DND-41 (cell line): ENCODE measurements around the gene SHROOM3.

Experiments used
- ATAC-seq: fragments of 200-7000 bp; cut with Tn5 transposase; 3 replicates; pipeline ENCODE4 v1.9.1; 2021; ENCODE audit warnings: low read depth; ENCODE audit not compliant: insufficient read depth
- DNase-seq: peaks from one replicate; pipeline ENCODE4 v3.0.0-alpha.2; 2020
- H2AFZ ChIP-seq: 2 replicates; pipeline ENCODE4 v1.6.0; 2012; ENCODE audit warnings: low read depth, low read length
- H3K27ac ChIP-seq: 2 replicates; pipeline ENCODE4 v1.5.1; 2012; ENCODE audit warnings: low read length, inconsistent platforms
- H3K27me3 ChIP-seq: fragments of 200-600 bp; sonication (generic); 2 replicates; pipeline ENCODE4 v1.6.0; 2012; ENCODE audit warnings: low read length, mild to moderate bottlenecking, inconsistent platforms; ENCODE audit not compliant: insufficient read depth, poor library complexity
- H3K36me3 ChIP-seq: 2 replicates; pipeline ENCODE4 v1.5.1; 2012; ENCODE audit warnings: low read length, inconsistent platforms; ENCODE audit not compliant: insufficient read depth
- H3K4me1 ChIP-seq: 2 replicates; pipeline ENCODE4 v1.5.1; 2012; ENCODE audit warnings: mild to moderate bottlenecking, low read length; ENCODE audit not compliant: insufficient read depth
- H3K4me2 ChIP-seq: 2 replicates; pipeline ENCODE4 v1.6.0; 2012; ENCODE audit warnings: mild to moderate bottlenecking, moderate library complexity, low read length, inconsistent platforms; ENCODE audit not compliant: insufficient read depth
- H3K4me3 ChIP-seq, 2 experiments: fragments of 200-600 bp in 1 of 2; shearing (Covaris generic) in 1 of 2; 2 replicates each; pipeline ENCODE4 v1.5.1; 2012 to 2016; ENCODE audit warnings: inconsistent platforms in 2 of 2, low read length in 2 of 2, mild to moderate bottlenecking in 2 of 2, low read depth in 1 of 2, moderate library complexity in 1 of 2
- H3K79me2 ChIP-seq: 2 replicates; pipeline ENCODE4 v1.6.0; 2012; ENCODE audit warnings: low read length, inconsistent platforms; ENCODE audit not compliant: insufficient read depth
- H3K9ac ChIP-seq: 2 replicates; pipeline ENCODE4 v1.6.0; 2012; ENCODE audit warnings: low read depth, mild to moderate bottlenecking, inconsistent platforms, low read length, moderate library complexity
- H3K9me3 ChIP-seq: 2 replicates; pipeline ENCODE4 v1.5.1; 2012; ENCODE audit warnings: low read length, moderate library complexity, mild to moderate bottlenecking, inconsistent platforms; ENCODE audit not compliant: insufficient read depth, severe bottlenecking
- H4K20me1 ChIP-seq: 2 replicates; pipeline ENCODE4 v1.6.0; 2012; ENCODE audit warnings: low read length; ENCODE audit not compliant: insufficient read depth
- CTCF ChIP-seq: IDR thresholded peaks from 2 replicates; pipeline ENCODE4 v1.5.1; 2012; ENCODE audit warnings: borderline replicate concordance, low read length, moderate library complexity, mild to moderate bottlenecking; ENCODE audit not compliant: poor library complexity, severe bottlenecking; ENCODE audit errors: extremely low read depth
- EZH2 ChIP-seq: IDR thresholded peaks from 3 replicates; pipeline ENCODE4 v1.6.1; 2012; ENCODE audit warnings: borderline replicate concordance, low read depth, mild to moderate bottlenecking, moderate library complexity, low read length, inconsistent platforms; ENCODE audit not compliant: severe bottlenecking

SHROOM3 gene

GRCh38 chr4:76809594-76810305 is 374.7 kb downstream of the SHROOM3 start:
- no peaks in the 10 kb centered on the region for H3K27me3 ChIP-seq
- no peaks in the 10 kb centered on the region for H4K20me1 ChIP-seq
- DNase-seq (no peak), ATAC-seq (no peak)
- no peak overlapping the region for H3K4me2 ChIP-seq
- H3K79me2 ChIP-seq = no peaks in the 10 kb centered on the region
- no peaks in the 10 kb centered on the region for H3K4me1 ChIP-seq
- no peak overlapping the region for H3K27ac ChIP-seq
- no peak overlapping the region for H3K9ac ChIP-seq
- H3K36me3 ChIP-seq = no peaks in the 10 kb centered on the region
- no peak overlapping the region for H2AFZ ChIP-seq
- H3K4me3 ChIP-seq = no peak overlapping the region
- TF ChIP-seq EZH2 (no peak), CTCF (no peak)
- no peaks in the 10 kb centered on the region for H3K9me3 ChIP-seq

GRCh38 chr4:76811604-76812412 is 376.8 kb downstream of the SHROOM3 start:
- H2AFZ ChIP-seq = no peak overlapping the region
- no peak for ATAC-seq
- no peaks in the 10 kb centered on the region for H3K4me1 ChIP-seq
- H3K4me3 ChIP-seq = no peak overlapping the region
- H3K27ac ChIP-seq = no peak overlapping the region
- no peak overlapping the region for H3K4me2 ChIP-seq
- H3K27me3 ChIP-seq = no peaks in the 10 kb centered on the region
- H3K79me2 ChIP-seq = no peaks in the 10 kb centered on the region
- no peak overlapping the region for H3K9ac ChIP-seq
- no peaks in the 10 kb centered on the region for H3K36me3 ChIP-seq
- DNase-seq = no peak
- no peaks in the 10 kb centered on the region for H4K20me1 ChIP-seq
- no peak for TF ChIP-seq EZH2
- H3K9me3 ChIP-seq = no peaks in the 10 kb centered on the region

- H3K36me3 ChIP-seq = no peaks in the 10 kb centered on the region
- ATAC-seq = no peak
- DNase-seq = no peak
- no peaks in the 10 kb centered on the region for H3K9me3 ChIP-seq
- TF ChIP-seq CTCF = no peak
- TF ChIP-seq EZH2 = no peak
- no peak overlapping the region for H3K4me2 ChIP-seq
- H3K4me1 ChIP-seq = no peaks in the 10 kb centered on the region
- H3K9ac ChIP-seq = no peak overlapping the region
- H3K4me3 ChIP-seq = no peak overlapping the region
- H3K27ac ChIP-seq = no peak overlapping the region
- H3K27me3 ChIP-seq = no peaks in the 10 kb centered on the region
- no peaks in the 10 kb centered on the region for H4K20me1 ChIP-seq
- no peak overlapping the region for H2AFZ ChIP-seq
- no peaks in the 10 kb centered on the region for H3K79me2 ChIP-seq
These were observed 378.0 kb downstream of the SHROOM3 start for GRCh38 chr4:76813070-76813469.

- H4K20me1 ChIP-seq = no peaks in the 10 kb centered on the region
- no peaks in the 10 kb centered on the region for H3K27me3 ChIP-seq
- H3K79me2 ChIP-seq = no peaks in the 10 kb centered on the region
- H3K27ac ChIP-seq = no peak overlapping the region
- H3K4me2 ChIP-seq = no peak overlapping the region
- no peak overlapping the region for H3K9ac ChIP-seq
- H2AFZ ChIP-seq = no peak overlapping the region
- TF ChIP-seq CTCF (no peak), EZH2 (no peak)
- no peak for DNase-seq
- no peak for ATAC-seq
- no peak overlapping the region for H3K4me3 ChIP-seq
- no peaks in the 10 kb centered on the region for H3K9me3 ChIP-seq
- H3K36me3 ChIP-seq = no peaks in the 10 kb centered on the region
- no peaks in the 10 kb centered on the region for H3K4me1 ChIP-seq
These were observed 386.6 kb downstream of the SHROOM3 start for GRCh38 chr4:76821641-76822040.
